ENCODE results near the gene HLA-DRB5.

- TF ChIP-seq CTCF (IDR thresholded peaks at IDR 0.05) (no peak), POLR2A (IDR thresholded peaks at IDR 0.05) (no peak), POLR2AphosphoS5 (IDR thresholded peaks at IDR 0.05; ENCODE audit: insufficient read depth in 1 of 2, low read depth in 1 of 2) (no peak)
Measured at GRCh38 chr6:32578962-32579361, 48.9 kb upstream of the HLA-DRB5 start.
